ENCODE data around the gene TTLL11. TPM values are rescaled to one million over a fixed set of nuclear protein-coding genes. Genes with fewer than 3 reads are reported as not detected.

TTLL11 gene
- polyA plus RNA-seq, 1 donor (not counting 4 experiments of a cell fraction or from before 2014, with no cell fraction given): 8.0 TPM

DNA sequence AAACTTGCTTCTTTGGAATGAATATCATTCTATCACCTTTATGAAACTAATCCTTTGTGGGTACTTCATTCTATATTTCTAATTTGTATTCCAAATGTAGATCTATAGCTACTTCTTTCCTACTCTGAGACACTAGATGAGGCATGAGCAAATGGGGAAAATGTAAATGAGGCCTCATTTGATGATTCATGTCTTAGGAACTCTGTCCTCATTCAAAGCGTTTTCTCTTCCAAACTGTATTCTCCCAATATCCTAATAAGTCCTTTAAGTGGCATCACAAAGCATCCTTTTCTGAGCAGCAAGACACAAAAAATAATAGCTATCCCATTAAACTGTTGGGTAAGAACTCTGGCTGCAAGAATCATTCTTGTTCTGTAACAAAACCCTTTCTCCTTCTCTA, 56.1 kb downstream of the TTLL11 start:
- Histone ChIP-seq H3K79me2 (ENCODE audit: control insufficient read depth, insufficient read depth, low read length) (no peaks in the 10 kb centered on the region), H3K9ac (ENCODE audit: control insufficient read depth, extremely low read depth, insufficient read depth, low read length) (no peak overlapping the region), H3K27ac (ENCODE audit: control insufficient read depth, insufficient read depth, low read length) (no peak overlapping the region), H3K4me1 (ENCODE audit: control insufficient read depth, extremely low read depth, insufficient read depth, low read length) (peaks cover 5% of the 10 kb centered on the region), H3K9me3 (ENCODE audit: control insufficient read depth, low read depth, low read length) (no peaks in the 10 kb centered on the region), H2AFZ (ENCODE audit: control insufficient read depth, low read length) (no peak overlapping the region), H3K4me2 (ENCODE audit: control insufficient read depth, extremely low read depth, insufficient read depth, low read depth, low read length) (no peak overlapping the region), H3K36me3 (ENCODE audit: control insufficient read depth in 2 of 2, extremely low read depth in 1 of 2, insufficient read depth in 2 of 2, low read length in 2 of 2) (peaks cover 2 to 3% of the 10 kb centered on the region in 2 experiments), H3K27me3 (ENCODE audit: control insufficient read depth, extremely low read depth, insufficient read depth, low read length) (no peaks in the 10 kb centered on the region), H3K9me1 (ENCODE audit: control insufficient read depth, extremely low read depth, insufficient read depth, low read length) (no peaks in the 10 kb centered on the region), H3K4me3 (ENCODE audit: control insufficient read depth in 2 of 3, extremely low read depth in 1 of 3, insufficient read depth in 2 of 3, low read depth in 1 of 3, low read length in 3 of 3) (no peak overlapping the region), H4K20me1 (ENCODE audit: control insufficient read depth, extremely low read depth, insufficient read depth, low read length) (no peaks in the 10 kb centered on the region)
- dilution Hi-C loops (cut with MboI; ENCODE audit: extremely low pct_ligation_motif_present, low sequenced_read_pairs): no loop called here
- TF ChIP-seq, protein P1, sequence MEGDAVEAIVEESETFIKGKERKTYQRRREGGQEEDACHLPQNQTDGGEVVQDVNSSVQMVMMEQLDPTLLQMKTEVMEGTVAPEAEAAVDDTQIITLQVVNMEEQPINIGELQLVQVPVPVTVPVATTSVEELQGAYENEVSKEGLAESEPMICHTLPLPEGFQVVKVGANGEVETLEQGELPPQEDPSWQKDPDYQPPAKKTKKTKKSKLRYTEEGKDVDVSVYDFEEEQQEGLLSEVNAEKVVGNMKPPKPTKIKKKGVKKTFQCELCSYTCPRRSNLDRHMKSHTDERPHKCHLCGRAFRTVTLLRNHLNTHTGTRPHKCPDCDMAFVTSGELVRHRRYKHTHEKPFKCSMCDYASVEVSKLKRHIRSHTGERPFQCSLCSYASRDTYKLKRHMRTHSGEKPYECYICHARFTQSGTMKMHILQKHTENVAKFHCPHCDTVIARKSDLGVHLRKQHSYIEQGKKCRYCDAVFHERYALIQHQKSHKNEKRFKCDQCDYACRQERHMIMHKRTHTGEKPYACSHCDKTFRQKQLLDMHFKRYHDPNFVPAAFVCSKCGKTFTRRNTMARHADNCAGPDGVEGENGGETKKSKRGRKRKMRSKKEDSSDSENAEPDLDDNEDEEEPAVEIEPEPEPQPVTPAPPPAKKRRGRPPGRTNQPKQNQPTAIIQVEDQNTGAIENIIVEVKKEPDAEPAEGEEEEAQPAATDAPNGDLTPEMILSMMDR (optimal IDR thresholded peaks at IDR 0.05 in 1 of 3, IDR thresholded peaks at IDR 0.05 in 1 of 3, conservative IDR thresholded peaks at IDR 0.05 in 1 of 3; ENCODE audit: extremely low read depth in 1 of 3, insufficient read depth in 2 of 3, low read length in 3 of 3): no peak
- no peak for TF ChIP-seq EZH2 (IDR thresholded peaks at IDR 0.05; ENCODE audit: low read length)
- DNase-seq (ENCODE audit: low read depth, low spot score) (no peak), FAIRE-seq (no peak)

DNA sequence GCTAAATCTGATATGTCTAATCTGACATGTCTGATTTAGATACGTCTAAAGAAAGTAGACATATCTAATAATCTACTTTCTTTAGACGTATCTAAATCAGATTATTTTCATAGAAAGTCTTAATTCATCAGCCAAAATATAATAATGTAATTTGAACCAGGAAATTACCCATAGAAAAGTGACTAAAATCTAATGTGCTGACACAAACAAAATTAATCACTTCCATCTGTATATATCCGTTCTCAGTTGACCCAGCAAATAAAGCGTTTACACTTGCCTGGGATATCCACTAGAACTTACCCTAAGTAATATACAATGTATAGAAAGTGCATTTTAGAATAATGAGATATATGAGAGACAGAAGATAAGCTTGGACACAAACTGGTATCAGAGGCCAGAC, 56.7 kb downstream of the TTLL11 start:
- peaks cover 2 to 3% of the 10 kb centered on the region in 2 experiments for H3K36me3 ChIP-seq (ENCODE audit: control insufficient read depth in 2 of 2, extremely low read depth in 1 of 2, insufficient read depth in 2 of 2, low read length in 2 of 2)
- TF ChIP-seq EZH2 (IDR thresholded peaks at IDR 0.05; ENCODE audit: low read length): no peak
- TF ChIP-seq, protein P1 (optimal IDR thresholded peaks at IDR 0.05 in 1 of 3, IDR thresholded peaks at IDR 0.05 in 1 of 3, conservative IDR thresholded peaks at IDR 0.05 in 1 of 3; ENCODE audit: extremely low read depth in 1 of 3, insufficient read depth in 2 of 3, low read length in 3 of 3): no peak

More for the DNA sequence above, 56.7 kb downstream of the TTLL11 start:
- no peaks in the 10 kb centered on the region for H3K79me2 ChIP-seq (ENCODE audit: control insufficient read depth, insufficient read depth, low read length)
- no peak for FAIRE-seq
- H3K27me3 ChIP-seq (ENCODE audit: control insufficient read depth, extremely low read depth, insufficient read depth, low read length): no peaks in the 10 kb centered on the region
- no peaks in the 10 kb centered on the region for H3K9me1 ChIP-seq (ENCODE audit: control insufficient read depth, extremely low read depth, insufficient read depth, low read length)
- H4K20me1 ChIP-seq (ENCODE audit: control insufficient read depth, extremely low read depth, insufficient read depth, low read length): no peaks in the 10 kb centered on the region
- DNase-seq (ENCODE audit: low read depth, low spot score): no peak
- no peaks in the 10 kb centered on the region for H3K9me3 ChIP-seq (ENCODE audit: control insufficient read depth, low read depth, low read length)
- no peak overlapping the region for H3K4me3 ChIP-seq (ENCODE audit: control insufficient read depth in 2 of 3, extremely low read depth in 1 of 3, insufficient read depth in 2 of 3, low read depth in 1 of 3, low read length in 3 of 3)
- no peak overlapping the region for H3K27ac ChIP-seq (ENCODE audit: control insufficient read depth, insufficient read depth, low read length)
- peaks cover 5% of the 10 kb centered on the region for H3K4me1 ChIP-seq (ENCODE audit: control insufficient read depth, extremely low read depth, insufficient read depth, low read length)
- dilution Hi-C loops (cut with MboI; ENCODE audit: extremely low pct_ligation_motif_present, low sequenced_read_pairs): no loop called here
- H2AFZ ChIP-seq (ENCODE audit: control insufficient read depth, low read length): no peak overlapping the region
- no peak overlapping the region for H3K4me2 ChIP-seq (ENCODE audit: control insufficient read depth, extremely low read depth, insufficient read depth, low read depth, low read length)
- H3K9ac ChIP-seq (ENCODE audit: control insufficient read depth, extremely low read depth, insufficient read depth, low read length): no peak overlapping the region

Measured in keratinocyte (primary cell).